Mucosa of descending colon (tissue), 3 donors: Measurements from ENCODE around the gene TCP11. TPM values are rescaled to one million over a fixed set of nuclear protein-coding genes. Genes with fewer than 3 reads are reported as not detected.

ENCODE experiments used
- ATAC-seq: fragments of 200-7000 bp; cut with Tn5 transposase; one replicate; pipeline ENCODE4 v1.9.1; 2020; ENCODE audit warnings: mild to moderate bottlenecking, moderate library complexity
- DNase-seq, 3 donors: peaks; one replicate each; pipeline ENCODE4 v3.0.0-alpha.2; 2020
- H3K36me3 ChIP-seq: fragments of 200-600 bp; one replicate; pipeline ENCODE4 v1.8.0; 2021; ENCODE audit warnings: low read depth, mild to moderate bottlenecking
- H3K4me1 ChIP-seq: fragments of 200-600 bp; one replicate; pipeline ENCODE4 v1.8.0; 2021; ENCODE audit warnings: low read depth, mild to moderate bottlenecking
- H3K4me3 ChIP-seq: fragments of 200-600 bp; one replicate; pipeline ENCODE4 v1.8.0; 2021; ENCODE audit warnings: mild to moderate bottlenecking
- H3K9me3 ChIP-seq: fragments of 200-600 bp; one replicate; pipeline ENCODE4 v1.8.0; 2021; ENCODE audit warnings: mild to moderate bottlenecking
- CTCF ChIP-seq: fragments of 200-600 bp; IDR thresholded peaks from one replicate; pipeline ENCODE4 v1.8.0; 2022; ENCODE audit warnings: antibody characterized with exemption, mild to moderate bottlenecking
- intact Hi-C, 2 donors: fragments of 100-400 bp; cut with DNase I in 1 of 2; cut with micrococcal nuclease in 1 of 2; formaldehyde crosslinking; loops; one replicate each; pipeline versions ENCODE4 v1.11.0 to v1.11.1; 2022; cut with DNase I, micrococcal nuclease
- total RNA-seq, 3 donors: library from RNA; stranded (reverse); fragmentation: NEBNext Ultra II Directional in 2 of 3; extraction: Animal tissue kit (Norgen Biotek cat#: 25700) in 2 of 3; gene quantifications; one replicate each; pipeline versions ENCODE4 v1.2.1 to v1.2.4, GENCODE V29; 2021 to 2023
- donor health status: DM: no; HTN: no; CAD: no; lungs with moderate emphysema.
- donor health status: DM: no; HTN: no; CAD: no.
- donor health status: DM: no; HTN: yes; CAD: no.

Gene TCP11
- total RNA-seq, 3 donors from 2014 or later = not detected

- no peak for DNase-seq
- no peak for ATAC-seq
- intact Hi-C loops = loop anchor here (5.0 to 10.0 kb wide), 2 partner anchors 57 to 95 kb away; no protein-coding TSS in a partner anchor
- Histone ChIP-seq H3K4me3 (no peak overlapping the region), H3K36me3 (no peaks in the 10 kb centered on the region), H3K9me3 (no peaks in the 10 kb centered on the region), H3K4me1 (no peaks in the 10 kb centered on the region)
- TF ChIP-seq CTCF = no peak
Measured at GRCh38 chr6:35147486-35147885, 6.3 kb upstream of the TCP11 start.

GRCh38 chr6:35147026-35147425, 5.9 kb upstream of the TCP11 start:
- Histone ChIP-seq H3K9me3 (no peaks in the 10 kb centered on the region), H3K4me3 (no peak overlapping the region), H3K36me3 (no peaks in the 10 kb centered on the region), H3K4me1 (no peaks in the 10 kb centered on the region)
- DNase-seq (no peak), ATAC-seq (no peak)
- intact Hi-C loops = loop anchor here (5.0 to 10.0 kb wide), 2 partner anchors 58 to 95 kb away; no protein-coding TSS in a partner anchor
- TF ChIP-seq CTCF = no peak

GRCh38 chr6:35146453-35146852, 5.3 kb upstream of the TCP11 start:
- DNase-seq (peak in 2 of 3 donors; percentile 72), ATAC-seq (peak; percentile 80)
- H3K4me3 ChIP-seq = no peak overlapping the region
- peaks cover 1% of the 10 kb centered on the region for H3K4me1 ChIP-seq
- no peaks in the 10 kb centered on the region for H3K36me3 ChIP-seq
- no peaks in the 10 kb centered on the region for H3K9me3 ChIP-seq
- peak; percentile 17 for TF ChIP-seq CTCF
- intact Hi-C loops = loop anchor here (5.0 to 10.0 kb wide), 2 partner anchors 58 to 96 kb away; no protein-coding TSS in a partner anchor

- Histone ChIP-seq H3K9me3 (no peaks in the 10 kb centered on the region), H3K4me3 (no peak overlapping the region), H3K36me3 (no peaks in the 10 kb centered on the region), H3K4me1 (peaks cover 7% of the 10 kb centered on the region)
- no peak for ATAC-seq
- intact Hi-C loops = loop anchor here (5.0 to 10.0 kb wide), 2 partner anchors 59 to 97 kb away; no protein-coding TSS in a partner anchor
- DNase-seq = no peak
- TF ChIP-seq CTCF = no peak
Measured at GRCh38 chr6:35145757-35146156, 4.6 kb upstream of the TCP11 start.

GRCh38 chr6:35142588-35143569, 1.7 kb upstream of the TCP11 start:
- Histone ChIP-seq H3K36me3 (no peaks in the 10 kb centered on the region), H3K4me1 (peaks cover 14% of the 10 kb centered on the region), H3K9me3 (no peaks in the 10 kb centered on the region), H3K4me3 (no peak overlapping the region)
- no peak for TF ChIP-seq CTCF
- ATAC-seq (no peak), DNase-seq (no peak)
- intact Hi-C loops = loop anchor here (10.0 kb wide), 1 partner anchor 62 kb away; no protein-coding TSS in a partner anchor
